ENCODE results near the gene NEURL4.

The NEURL4 gene

GRCh38 chr17:7324438-7324779, 4.7 kb downstream of the NEURL4 start:
- DNase-seq (ENCODE audit: low read depth) = no peak
- no peak for TF ChIP-seq CTCF (IDR thresholded peaks at IDR 0.05; ENCODE audit: control insufficient read depth, insufficient read depth, low read depth, low read length, missing control alignments)
- H3K4me3 ChIP-seq (ENCODE audit: control insufficient read depth, low read depth, low read length) = no peak overlapping the region

DNA sequence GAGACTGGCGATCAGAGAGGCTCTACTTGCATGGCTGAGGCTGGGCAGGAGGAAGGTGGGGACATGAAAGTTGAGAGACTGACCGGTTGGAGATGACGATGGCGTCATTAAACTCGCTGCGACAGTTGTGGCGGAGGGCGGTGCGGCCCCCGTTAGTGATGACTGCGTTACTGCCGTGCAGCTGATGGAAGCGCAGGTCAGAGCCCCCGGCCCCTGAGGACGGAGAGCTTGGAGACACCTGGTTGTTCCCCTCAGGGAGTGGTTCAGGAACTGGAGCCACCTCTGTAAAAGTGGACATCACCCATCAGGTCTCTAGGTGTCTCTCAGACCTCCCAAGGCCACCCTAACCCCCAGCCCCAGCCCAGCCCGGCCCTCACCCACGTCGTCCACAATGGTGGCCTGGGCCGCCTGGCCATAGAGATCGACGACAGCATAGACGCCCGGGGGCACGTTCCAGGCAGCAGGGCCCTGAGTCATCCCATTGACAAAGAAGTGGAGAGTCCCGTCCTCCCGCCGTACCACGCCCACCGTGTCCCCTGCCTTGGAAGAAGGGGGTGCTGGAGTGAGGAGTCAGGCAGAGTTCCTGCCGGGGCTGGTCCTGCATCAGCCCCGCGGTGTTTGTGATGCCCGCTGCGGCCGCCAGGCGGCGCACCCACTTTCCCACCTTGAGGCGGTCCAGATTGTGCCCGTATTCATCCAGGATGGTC, 5.3 kb downstream of the NEURL4 start:
- peak; percentile 92 for TF ChIP-seq CTCF (IDR thresholded peaks at IDR 0.05; ENCODE audit: control insufficient read depth, insufficient read depth, low read depth, low read length, missing control alignments)
- no peak for DNase-seq (ENCODE audit: low read depth)
- H3K4me3 ChIP-seq (ENCODE audit: control insufficient read depth, low read depth, low read length) = no peak overlapping the region

GRCh38 chr17:7322520-7323194, 6.5 kb downstream of the NEURL4 start:
- no peak for TF ChIP-seq CTCF (IDR thresholded peaks at IDR 0.05; ENCODE audit: control insufficient read depth, insufficient read depth, low read depth, low read length, missing control alignments)
- no peak for DNase-seq (ENCODE audit: low read depth)
- no peak overlapping the region for H3K4me3 ChIP-seq (ENCODE audit: control insufficient read depth, low read depth, low read length)

- DNase-seq (ENCODE audit: low read depth) = no peak
- TF ChIP-seq CTCF (IDR thresholded peaks at IDR 0.05; ENCODE audit: control insufficient read depth, insufficient read depth, low read depth, low read length, missing control alignments) = no peak
- no peak overlapping the region for H3K4me3 ChIP-seq (ENCODE audit: control insufficient read depth, low read depth, low read length)
Observed at GRCh38 chr17:7321466-7321865, 7.7 kb downstream of the NEURL4 start.

- no peak overlapping the region for H3K4me3 ChIP-seq (ENCODE audit: control insufficient read depth, low read depth, low read length)
- no peak for TF ChIP-seq CTCF (IDR thresholded peaks at IDR 0.05; ENCODE audit: control insufficient read depth, insufficient read depth, low read depth, low read length, missing control alignments)
- no peak for DNase-seq (ENCODE audit: low read depth)
Observed at GRCh38 chr17:7318121-7318860, 10.8 kb downstream of the NEURL4 start.

DNA sequence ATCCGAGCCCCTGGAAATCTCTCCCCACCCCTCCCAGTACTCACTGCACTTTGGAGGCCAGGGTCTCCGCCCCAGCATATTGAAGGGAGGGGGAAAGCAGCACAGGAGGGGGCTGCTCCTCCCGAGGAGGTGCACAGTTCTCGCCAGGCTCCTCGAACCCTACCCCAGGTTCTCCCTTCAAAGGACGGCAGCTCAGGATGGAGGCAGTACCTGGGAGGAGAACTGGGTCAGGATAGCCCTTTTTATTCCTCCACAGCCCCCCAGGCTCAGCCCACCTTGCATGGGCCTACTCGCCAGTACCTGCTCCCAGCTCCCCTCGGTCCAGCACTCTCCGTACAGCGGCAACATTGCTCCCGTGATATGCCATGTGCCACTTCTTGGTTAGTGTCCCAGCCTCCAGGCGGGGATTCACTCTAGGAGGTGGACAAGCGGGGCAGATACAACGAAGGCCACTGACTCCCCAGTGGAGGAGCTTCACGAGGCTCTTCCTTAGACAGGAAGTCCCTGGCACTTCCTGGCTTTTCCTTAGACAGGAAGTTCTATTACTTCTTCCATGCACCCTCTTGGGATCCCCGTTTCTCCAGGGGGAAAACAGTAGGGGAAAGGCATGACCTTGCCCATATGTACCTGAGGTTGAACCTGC, 11.9 kb downstream of the NEURL4 start:
- H3K4me3 ChIP-seq (ENCODE audit: control insufficient read depth, low read depth, low read length) = no peak overlapping the region
- no peak for DNase-seq (ENCODE audit: low read depth)
- no peak for TF ChIP-seq CTCF (IDR thresholded peaks at IDR 0.05; ENCODE audit: control insufficient read depth, insufficient read depth, low read depth, low read length, missing control alignments)

Data from AG09309 (cell line).